SK-N-SH treated with all-trans-retinoic acid at 6 μM for 48 hours (cell line): Measurements from ENCODE around the gene FCHSD2.

ENCODE experiments used
- ATAC-seq: fragments of 200-7000 bp; cut with Tn5 transposase; 3 replicates; pipeline ENCODE4 v1.9.1; 2020; ENCODE audit warnings: mild to moderate bottlenecking, moderate library complexity
- ARNTL ChIP-seq: fragments of 450-650 bp; formaldehyde crosslinking; IDR thresholded peaks from 2 replicates; pipeline ENCODE4 v1.5.0; 2020; ENCODE audit warnings: low read depth, mild to moderate bottlenecking, moderate library complexity, borderline replicate concordance
- BACH2 ChIP-seq: fragments of 250-450 bp; sonication (Bioruptor Pico); IDR thresholded peaks from 2 replicates; pipeline ENCODE4 v1.9.0; 2021; ENCODE audit warnings: mild to moderate bottlenecking, borderline replicate concordance
- CSDC2 ChIP-seq: fragments of 250-450 bp; sonication (Bioruptor Pico); IDR thresholded peaks from 2 replicates; pipeline ENCODE4 v1.5.0; 2020; ENCODE audit warnings: mild to moderate bottlenecking, moderate library complexity
- GLIS3 ChIP-seq: fragments of 250-450 bp; sonication (Bioruptor Pico); IDR thresholded peaks from 2 replicates; pipeline ENCODE4 v1.5.0; 2020; ENCODE audit warnings: mild to moderate bottlenecking, moderate library complexity
- PPARA ChIP-seq: fragments of 250-450 bp; sonication (Bioruptor Pico); IDR thresholded peaks from 2 replicates; pipeline ENCODE4 v1.5.0; 2020; ENCODE audit warnings: mild to moderate bottlenecking, borderline replicate concordance
- RARB ChIP-seq: fragments of 250-450 bp; sonication (Bioruptor Pico); IDR thresholded peaks from 2 replicates; pipeline ENCODE4 v1.8.0; 2021; ENCODE audit warnings: mild to moderate bottlenecking, moderate library complexity
- SNAI2 ChIP-seq: fragments of 250-450 bp; sonication (Bioruptor Pico); IDR thresholded peaks from 2 replicates; pipeline ENCODE4 v1.5.0; 2020; ENCODE audit warnings: mild to moderate bottlenecking, moderate library complexity
- TCF4 ChIP-seq: fragments of 250-450 bp; sonication (Bioruptor Pico); IDR thresholded peaks from 2 replicates; pipeline ENCODE4 v1.8.0; 2021; ENCODE audit warnings: mild to moderate bottlenecking, moderate library complexity, borderline replicate concordance
- TOX ChIP-seq: fragments of 250-450 bp; sonication (Bioruptor Pico); IDR thresholded peaks from 2 replicates; pipeline ENCODE4 v1.8.0; 2021; ENCODE audit warnings: mild to moderate bottlenecking, moderate library complexity, borderline replicate concordance
- ZC3H10 ChIP-seq: fragments of 250-450 bp; sonication (Bioruptor Pico); IDR thresholded peaks from 2 replicates; pipeline ENCODE4 v1.5.1; 2021; ENCODE audit warnings: mild to moderate bottlenecking, moderate library complexity
- ZFP3 ChIP-seq: fragments of 250-450 bp; sonication (Bioruptor Pico); IDR thresholded peaks from 2 replicates; pipeline ENCODE4 v1.5.0; 2020; ENCODE audit warnings: mild to moderate bottlenecking, moderate library complexity
- ZFP30 ChIP-seq: fragments of 450-650 bp; formaldehyde crosslinking; IDR thresholded peaks from 2 replicates; pipeline ENCODE4 v1.5.0; 2022; ENCODE audit warnings: mild to moderate bottlenecking, moderate library complexity
- ZNF565 ChIP-seq: fragments of 450-650 bp; formaldehyde crosslinking; conservative IDR thresholded peaks from 2 replicates; pipeline ENCODE4 v1.5.0; 2020; ENCODE audit warnings: low read depth, mild to moderate bottlenecking, moderate library complexity
- TF ChIP-seq, protein P1 (sequence below): fragments of 250-450 bp; sonication (Bioruptor Pico); IDR thresholded peaks from 2 replicates; pipeline ENCODE4 v1.8.0; 2020; ENCODE audit warnings: mild to moderate bottlenecking, moderate library complexity, borderline replicate concordance
- TF ChIP-seq, protein P2 (sequence below): fragments of 250-450 bp; sonication (Bioruptor Pico); IDR thresholded peaks from 2 replicates; pipeline ENCODE4 v1.5.1; 2021; ENCODE audit warnings: mild to moderate bottlenecking, moderate library complexity
- TF ChIP-seq, protein P3 (sequence below): fragments of 250-450 bp; sonication (Bioruptor Pico); IDR thresholded peaks from 2 replicates; pipeline ENCODE4 v1.5.1; 2020; ENCODE audit warnings: low read depth, mild to moderate bottlenecking, moderate library complexity

The FCHSD2 gene

DNA sequence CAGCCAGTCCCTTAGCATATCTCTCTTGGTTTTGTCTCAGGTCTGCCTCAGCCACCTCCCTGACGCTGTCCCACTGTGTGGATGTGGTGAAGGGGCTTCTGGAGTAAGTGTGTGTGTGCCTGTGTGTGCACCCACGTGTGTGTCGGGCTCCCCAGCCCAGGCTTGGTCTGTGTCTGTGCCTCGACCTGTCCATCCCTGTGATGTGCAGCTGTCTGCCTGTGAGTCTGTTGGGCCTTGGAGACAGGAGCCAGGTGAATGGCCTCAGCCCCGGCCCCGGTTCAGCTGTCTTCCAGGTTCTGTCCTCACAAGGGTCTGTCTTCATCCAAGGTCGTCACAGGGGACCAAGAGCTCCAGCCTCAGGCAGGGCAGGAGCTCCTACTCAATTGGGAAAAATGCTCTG, 318.1 kb downstream of the FCHSD2 start:
- TF ChIP-seq, protein P1, sequence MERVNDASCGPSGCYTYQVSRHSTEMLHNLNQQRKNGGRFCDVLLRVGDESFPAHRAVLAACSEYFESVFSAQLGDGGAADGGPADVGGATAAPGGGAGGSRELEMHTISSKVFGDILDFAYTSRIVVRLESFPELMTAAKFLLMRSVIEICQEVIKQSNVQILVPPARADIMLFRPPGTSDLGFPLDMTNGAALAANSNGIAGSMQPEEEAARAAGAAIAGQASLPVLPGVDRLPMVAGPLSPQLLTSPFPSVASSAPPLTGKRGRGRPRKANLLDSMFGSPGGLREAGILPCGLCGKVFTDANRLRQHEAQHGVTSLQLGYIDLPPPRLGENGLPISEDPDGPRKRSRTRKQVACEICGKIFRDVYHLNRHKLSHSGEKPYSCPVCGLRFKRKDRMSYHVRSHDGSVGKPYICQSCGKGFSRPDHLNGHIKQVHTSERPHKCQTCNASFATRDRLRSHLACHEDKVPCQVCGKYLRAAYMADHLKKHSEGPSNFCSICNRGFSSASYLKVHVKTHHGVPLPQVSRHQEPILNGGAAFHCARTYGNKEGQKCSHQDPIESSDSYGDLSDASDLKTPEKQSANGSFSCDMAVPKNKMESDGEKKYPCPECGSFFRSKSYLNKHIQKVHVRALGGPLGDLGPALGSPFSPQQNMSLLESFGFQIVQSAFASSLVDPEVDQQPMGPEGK, result no peak
- no peak for TF ChIP-seq ZC3H10
- TF ChIP-seq ARNTL (CRISPR knock-in tag), result no peak
- TF ChIP-seq BACH2, result no peak
- no peak for TF ChIP-seq TOX (CRISPR knock-in tag)
- TF ChIP-seq RARB (CRISPR knock-in tag), result no peak
- TF ChIP-seq, protein P2, sequence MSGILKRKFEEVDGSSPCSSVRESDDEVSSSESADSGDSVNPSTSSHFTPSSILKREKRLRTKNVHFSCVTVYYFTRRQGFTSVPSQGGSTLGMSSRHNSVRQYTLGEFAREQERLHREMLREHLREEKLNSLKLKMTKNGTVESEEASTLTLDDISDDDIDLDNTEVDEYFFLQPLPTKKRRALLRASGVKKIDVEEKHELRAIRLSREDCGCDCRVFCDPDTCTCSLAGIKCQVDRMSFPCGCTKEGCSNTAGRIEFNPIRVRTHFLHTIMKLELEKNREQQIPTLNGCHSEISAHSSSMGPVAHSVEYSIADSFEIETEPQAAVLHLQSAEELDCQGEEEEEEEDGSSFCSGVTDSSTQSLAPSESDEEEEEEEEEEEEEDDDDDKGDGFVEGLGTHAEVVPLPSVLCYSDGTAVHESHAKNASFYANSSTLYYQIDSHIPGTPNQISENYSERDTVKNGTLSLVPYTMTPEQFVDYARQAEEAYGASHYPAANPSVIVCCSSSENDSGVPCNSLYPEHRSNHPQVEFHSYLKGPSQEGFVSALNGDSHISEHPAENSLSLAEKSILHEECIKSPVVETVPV, result no peak
- no peak for TF ChIP-seq ZFP3 (CRISPR knock-in tag)
- TF ChIP-seq, protein P3, sequence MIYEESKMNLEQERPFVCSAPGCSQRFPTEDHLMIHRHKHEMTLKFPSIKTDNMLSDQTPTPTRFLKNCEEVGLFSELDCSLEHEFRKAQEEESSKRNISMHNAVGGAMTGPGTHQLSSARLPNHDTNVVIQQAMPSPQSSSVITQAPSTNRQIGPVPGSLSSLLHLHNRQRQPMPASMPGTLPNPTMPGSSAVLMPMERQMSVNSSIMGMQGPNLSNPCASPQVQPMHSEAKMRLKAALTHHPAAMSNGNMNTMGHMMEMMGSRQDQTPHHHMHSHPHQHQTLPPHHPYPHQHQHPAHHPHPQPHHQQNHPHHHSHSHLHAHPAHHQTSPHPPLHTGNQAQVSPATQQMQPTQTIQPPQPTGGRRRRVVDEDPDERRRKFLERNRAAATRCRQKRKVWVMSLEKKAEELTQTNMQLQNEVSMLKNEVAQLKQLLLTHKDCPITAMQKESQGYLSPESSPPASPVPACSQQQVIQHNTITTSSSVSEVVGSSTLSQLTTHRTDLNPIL (CRISPR knock-in tag), result no peak
- no peak for TF ChIP-seq SNAI2 (CRISPR knock-in tag)
- no peak for TF ChIP-seq CSDC2
- ATAC-seq, result no peak

DNA sequence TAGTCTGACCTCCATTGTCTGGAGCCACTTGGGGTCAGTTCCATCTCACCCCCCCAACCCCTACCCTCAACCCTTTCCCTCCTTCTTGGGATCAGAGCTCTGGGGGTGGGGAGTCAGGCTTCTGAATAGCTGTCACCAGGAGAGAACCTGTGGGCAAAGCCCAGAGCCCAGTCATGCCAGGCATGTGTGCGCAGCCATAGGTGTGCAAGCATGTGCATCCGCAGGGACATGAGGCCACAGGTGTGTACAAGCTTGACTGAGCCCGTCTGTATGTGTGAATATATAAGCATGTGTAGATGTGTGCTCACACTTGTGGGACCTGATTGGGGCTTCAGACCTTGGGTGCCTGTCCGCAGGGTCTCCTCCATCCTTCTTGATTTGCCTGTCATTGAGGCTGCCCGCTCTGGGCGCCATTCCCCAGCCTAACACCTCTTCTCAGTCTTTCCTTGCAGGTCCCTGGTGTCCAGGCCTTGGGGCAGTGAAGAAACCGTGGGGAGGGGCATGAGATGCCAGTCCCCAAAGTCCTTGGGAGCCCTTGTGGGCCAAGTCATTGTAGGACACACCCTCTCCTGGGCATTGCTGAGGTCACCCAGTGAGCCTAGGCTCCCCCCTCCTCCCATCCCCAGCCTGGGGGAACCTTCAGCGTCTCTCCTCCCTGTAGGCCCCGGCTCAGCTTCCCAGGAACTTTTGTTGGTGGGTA, 318.9 kb downstream of the FCHSD2 start:
- TF ChIP-seq, protein P2, result no peak
- TF ChIP-seq ZC3H10, result no peak
- no peak for TF ChIP-seq ARNTL (CRISPR knock-in tag)
- TF ChIP-seq, protein P3 (CRISPR knock-in tag), result no peak
- no peak for TF ChIP-seq PPARA
- no peak for TF ChIP-seq ZNF565 (CRISPR knock-in tag)
- no peak for TF ChIP-seq RARB (CRISPR knock-in tag)
- ATAC-seq, result no peak

DNA sequence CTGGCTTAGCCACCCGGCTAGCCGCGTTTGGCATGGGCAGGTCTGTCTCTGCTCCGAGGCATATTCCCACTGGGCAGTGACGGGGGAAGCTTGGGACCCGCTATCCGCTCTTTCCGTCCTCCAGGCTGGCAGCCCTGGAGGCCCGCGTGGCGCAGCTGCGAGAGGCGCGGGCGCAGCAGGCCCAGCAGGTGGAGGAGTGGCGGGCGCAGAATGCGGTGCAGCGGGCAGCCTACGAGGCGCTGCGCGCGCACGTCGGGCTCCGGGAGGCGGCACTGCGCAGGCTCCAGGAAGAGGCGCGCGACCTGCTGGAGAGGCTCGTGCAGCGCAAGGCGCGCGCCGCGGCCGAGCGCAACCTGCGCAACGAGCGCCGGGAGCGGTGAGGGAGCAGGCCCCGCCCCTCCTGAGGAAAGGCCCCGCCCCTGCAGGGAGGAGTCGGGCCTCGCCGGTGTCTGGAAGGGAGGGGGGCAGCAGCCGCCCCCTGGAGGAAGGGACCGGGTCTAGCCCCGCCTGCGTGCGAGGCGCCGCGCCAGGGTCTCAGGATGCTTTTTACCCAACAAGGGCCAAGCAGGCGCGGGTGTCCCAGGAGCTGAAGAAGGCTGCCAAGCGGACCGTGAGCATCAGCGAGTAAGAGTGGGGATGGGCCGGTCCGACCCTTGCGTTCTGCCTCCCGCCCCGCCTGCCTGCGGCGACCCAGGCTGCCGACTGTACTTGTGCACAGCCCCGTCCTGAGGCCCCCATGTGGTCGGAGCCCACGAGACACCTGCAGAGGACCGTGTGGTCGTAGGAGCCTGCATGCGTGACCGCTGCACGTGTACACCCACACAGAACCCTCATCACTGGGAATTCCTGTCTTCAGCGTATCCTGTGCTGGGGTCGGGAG, 320.0 kb downstream of the FCHSD2 start:
- no peak for TF ChIP-seq ZFP30 (CRISPR knock-in tag)
- TF ChIP-seq GLIS3 (CRISPR knock-in tag), result 0 out of 2 replicates have a peak, but pooled peaks have one; percentile 46
- 0 out of 2 replicates have a peak, but pooled peaks have one; percentile 42 for TF ChIP-seq ZFP3 (CRISPR knock-in tag)
- TF ChIP-seq, protein P1, result peak; percentile 91; the same call in 1 of the 2 replicates
- TF ChIP-seq TCF4, result no peak
- TF ChIP-seq, all 23 proteins: peak for 3
- peak; percentile 89 for ATAC-seq
